Lung (tissue), 12 donors: ENCODE data around the gene ACTN1. TPM values are rescaled to one million over a fixed set of nuclear protein-coding genes. Genes with fewer than 3 reads are reported as not detected.
A peak's percentile ranks its signal among the peaks of the same experiment; 100 is the strongest.

Source experiments
- ATAC-seq: fragments of 200-7000 bp; cut with Tn5 transposase; one replicate; pipeline ENCODE4 v1.9.1; 2020; ENCODE audit warnings: moderate number of reproducible peaks; ENCODE audit not compliant: insufficient read depth, low FRiP score
- DNase-seq, 3 donors: peaks; one replicate each; pipeline ENCODE4 v3.0.0-alpha.2; 2013 to 2017
- H3K27ac ChIP-seq, 2 donors: one replicate each; pipeline ENCODE4 v1.5.1; 2013; ENCODE audit warnings: mild to moderate bottlenecking in 2 of 2, moderate library complexity in 2 of 2, control low read depth in 1 of 2, inconsistent platforms in 1 of 2, low read depth in 1 of 2, low read length in 1 of 2
- H3K27me3 ChIP-seq, 3 donors: one replicate each; pipeline ENCODE4 v1.5.1; 2013; ENCODE audit warnings: low read length in 2 of 3; ENCODE audit not compliant: control insufficient read depth in 3 of 3, insufficient read depth in 3 of 3
- H3K36me3 ChIP-seq, 4 donors: one replicate each; pipeline ENCODE4 v1.5.1; 2013; ENCODE audit warnings: low read length in 4 of 4, mild to moderate bottlenecking in 1 of 4, moderate library complexity in 1 of 4; ENCODE audit not compliant: control insufficient read depth in 4 of 4, insufficient read depth in 4 of 4
- H3K4me1 ChIP-seq, 5 donors: one replicate each; pipeline ENCODE4 v1.5.1; 2013; ENCODE audit warnings: low read length in 5 of 5, mild to moderate bottlenecking in 2 of 5, moderate library complexity in 1 of 5; ENCODE audit not compliant: control insufficient read depth in 5 of 5, insufficient read depth in 5 of 5
- H3K4me3 ChIP-seq: one replicate; pipeline ENCODE4 v1.5.1; 2013; ENCODE audit warnings: mild to moderate bottlenecking, control low read depth, moderate library complexity
- H3K9ac ChIP-seq, 2 donors: one replicate each; pipeline ENCODE4 v1.5.1; 2013; ENCODE audit warnings: low read length in 2 of 2, control low read depth in 1 of 2; ENCODE audit not compliant: insufficient read depth in 1 of 2
- H3K9me3 ChIP-seq, 4 donors: one replicate each; pipeline ENCODE4 v1.5.1; 2013; ENCODE audit warnings: low read length in 3 of 4, mild to moderate bottlenecking in 1 of 4, moderate library complexity in 1 of 4; ENCODE audit not compliant: control insufficient read depth in 4 of 4, insufficient read depth in 3 of 4
- WGBS, 2 donors: extraction: QIAGEN DNeasy Blood & Tissue Kit; methylation state at CpG; one replicate each; pipeline ENCODE4 v1.1.7; 2013; 5-methylcytosine and 5-hydroxymethylcytosine counted together
- polyA plus RNA-seq, 2 donors: library from polyadenylated mRNA; stranded (reverse); fragments of 200-250 nt; gene quantifications; one replicate each; pipeline ENCODE4 v1.2.1, GENCODE V29; 2013
- total RNA-seq, 2 donors: library from RNA; depleted of rRNA in 1 of 2; stranded (reverse); fragments of >200 nt in 1 of 2; gene quantifications; one replicate each; pipeline ENCODE4 v1.2.1, GENCODE V29; 2014 to 2021
- TF ChIP-seq, protein P1 (sequence below): IDR thresholded peaks from 2 replicates; pipeline ENCODE4 v1.5.1; 2012; ENCODE audit warnings: mild to moderate bottlenecking; ENCODE audit errors: control extremely low read depth, extremely low read depth
- donor health status: control.
- donor health status: control.
- donor health status: Bipolar disorder and iron deficiency.
- donor health status: healthy.
- donor health status: DM: yes; HTN: yes; CAD: no.

The ACTN1 gene
- total and polyA plus RNA-seq, 4 donors, result 40.9 to 168 (median 117) TPM

DNA sequence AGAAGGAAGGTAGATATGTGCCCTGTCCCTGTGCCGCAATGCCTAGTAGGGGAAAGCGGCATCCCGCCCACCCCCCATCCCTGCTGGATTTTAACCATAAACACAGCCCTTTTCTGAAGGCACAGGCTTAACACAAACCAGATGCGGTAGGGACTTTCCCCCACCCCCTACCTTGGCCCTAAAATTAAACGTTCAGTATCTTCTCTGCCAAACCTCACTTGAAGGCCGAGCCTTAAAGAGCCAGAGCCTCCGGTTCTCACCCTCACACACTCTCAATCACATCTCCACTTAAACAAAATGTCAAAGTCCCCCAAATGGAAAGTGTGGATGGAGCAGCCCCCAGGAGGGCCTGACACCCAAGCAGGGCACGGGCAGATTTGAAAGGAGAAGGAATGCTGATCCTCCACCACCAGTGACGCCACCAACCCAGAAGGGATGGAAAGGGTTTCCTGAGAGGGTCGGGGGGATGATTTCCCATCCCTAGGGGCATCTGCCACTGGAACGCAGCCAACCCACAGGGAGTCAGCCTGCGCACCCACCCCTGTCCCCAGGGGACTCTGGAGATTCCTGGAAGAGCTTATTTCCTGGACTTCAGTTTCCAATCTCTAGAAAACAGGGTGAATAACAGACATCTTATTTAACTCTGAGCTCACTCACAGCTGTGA is 26.4 kb downstream of the ACTN1 start:
- peaks cover 0 to 1% (median 0%) of the 10 kb centered on the region in 4 donors for H3K36me3 ChIP-seq
- peak overlapping the region; percentile 64 to 75 for H3K27ac ChIP-seq
- no peaks in the 10 kb centered on the region for H3K27me3 ChIP-seq
- TF ChIP-seq, protein P1, sequence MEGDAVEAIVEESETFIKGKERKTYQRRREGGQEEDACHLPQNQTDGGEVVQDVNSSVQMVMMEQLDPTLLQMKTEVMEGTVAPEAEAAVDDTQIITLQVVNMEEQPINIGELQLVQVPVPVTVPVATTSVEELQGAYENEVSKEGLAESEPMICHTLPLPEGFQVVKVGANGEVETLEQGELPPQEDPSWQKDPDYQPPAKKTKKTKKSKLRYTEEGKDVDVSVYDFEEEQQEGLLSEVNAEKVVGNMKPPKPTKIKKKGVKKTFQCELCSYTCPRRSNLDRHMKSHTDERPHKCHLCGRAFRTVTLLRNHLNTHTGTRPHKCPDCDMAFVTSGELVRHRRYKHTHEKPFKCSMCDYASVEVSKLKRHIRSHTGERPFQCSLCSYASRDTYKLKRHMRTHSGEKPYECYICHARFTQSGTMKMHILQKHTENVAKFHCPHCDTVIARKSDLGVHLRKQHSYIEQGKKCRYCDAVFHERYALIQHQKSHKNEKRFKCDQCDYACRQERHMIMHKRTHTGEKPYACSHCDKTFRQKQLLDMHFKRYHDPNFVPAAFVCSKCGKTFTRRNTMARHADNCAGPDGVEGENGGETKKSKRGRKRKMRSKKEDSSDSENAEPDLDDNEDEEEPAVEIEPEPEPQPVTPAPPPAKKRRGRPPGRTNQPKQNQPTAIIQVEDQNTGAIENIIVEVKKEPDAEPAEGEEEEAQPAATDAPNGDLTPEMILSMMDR, result no peak
- no peak overlapping the region for H3K4me3 ChIP-seq
- WGBS, 2 donors, result 62 to 63% methylated on average over 12 of the region's 12 CpGs
- DNase-seq (peak; percentile 94 to 99 (median 99)), ATAC-seq (no peak)
- no peaks in the 10 kb centered on the region for H3K9me3 ChIP-seq
- H3K9ac ChIP-seq, result no peak overlapping the region
- H3K4me1 ChIP-seq, result peaks cover 28 to 77% (median 52%) of the 10 kb centered on the region in 5 donors

DNA sequence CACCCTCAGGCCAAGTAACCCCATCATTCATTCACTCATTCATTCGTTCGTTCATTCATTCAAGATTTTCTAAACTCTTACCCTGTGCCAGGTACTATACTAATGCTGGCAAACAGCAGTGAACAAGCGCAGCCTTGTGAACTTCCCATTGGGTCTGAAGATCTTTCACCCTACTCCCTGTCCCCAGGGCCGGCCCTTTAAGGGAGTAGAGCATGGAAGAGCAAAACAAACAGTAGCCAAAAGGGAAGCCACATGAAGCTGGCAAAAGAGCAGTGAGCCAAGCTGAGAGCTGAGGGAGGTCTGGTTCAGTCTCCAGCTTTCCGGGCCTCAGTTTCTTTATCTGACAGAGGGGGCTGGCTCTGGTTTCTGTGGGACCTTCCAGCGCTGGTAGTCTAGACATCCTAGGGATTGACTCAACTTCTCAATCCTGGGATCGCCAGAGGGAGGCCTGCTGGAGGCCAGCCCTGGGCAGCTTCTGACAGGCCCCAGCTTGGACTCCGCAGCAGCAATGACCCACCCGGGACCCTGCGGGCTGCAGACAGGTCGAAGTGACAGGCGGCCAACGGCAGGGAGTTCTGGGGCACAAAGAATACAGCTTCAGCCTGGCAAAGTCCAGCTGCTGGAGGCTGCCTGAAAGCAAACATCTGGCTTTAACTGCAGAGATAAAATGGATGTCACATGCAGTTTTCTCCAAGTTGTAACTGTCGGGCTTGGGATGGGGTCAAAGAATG is 27.1 kb downstream of the ACTN1 start:
- no peak overlapping the region for H3K4me3 ChIP-seq
- no peaks in the 10 kb centered on the region for H3K36me3 ChIP-seq
- TF ChIP-seq, protein P1, result no peak
- peak overlapping the region; percentile 58 to 88 for H3K27ac ChIP-seq
- peaks cover 28 to 77% (median 56%) of the 10 kb centered on the region in 5 donors for H3K4me1 ChIP-seq
- 78 to 87% methylated on average over 14 of the region's 14 CpGs for WGBS, 2 donors
- no peaks in the 10 kb centered on the region for H3K27me3 ChIP-seq
- H3K9ac ChIP-seq, result no peak overlapping the region
- peak in 2 of 3 donors; percentile 89 to 94 for DNase-seq
- no peaks in the 10 kb centered on the region for H3K9me3 ChIP-seq
- no peak for ATAC-seq

DNA sequence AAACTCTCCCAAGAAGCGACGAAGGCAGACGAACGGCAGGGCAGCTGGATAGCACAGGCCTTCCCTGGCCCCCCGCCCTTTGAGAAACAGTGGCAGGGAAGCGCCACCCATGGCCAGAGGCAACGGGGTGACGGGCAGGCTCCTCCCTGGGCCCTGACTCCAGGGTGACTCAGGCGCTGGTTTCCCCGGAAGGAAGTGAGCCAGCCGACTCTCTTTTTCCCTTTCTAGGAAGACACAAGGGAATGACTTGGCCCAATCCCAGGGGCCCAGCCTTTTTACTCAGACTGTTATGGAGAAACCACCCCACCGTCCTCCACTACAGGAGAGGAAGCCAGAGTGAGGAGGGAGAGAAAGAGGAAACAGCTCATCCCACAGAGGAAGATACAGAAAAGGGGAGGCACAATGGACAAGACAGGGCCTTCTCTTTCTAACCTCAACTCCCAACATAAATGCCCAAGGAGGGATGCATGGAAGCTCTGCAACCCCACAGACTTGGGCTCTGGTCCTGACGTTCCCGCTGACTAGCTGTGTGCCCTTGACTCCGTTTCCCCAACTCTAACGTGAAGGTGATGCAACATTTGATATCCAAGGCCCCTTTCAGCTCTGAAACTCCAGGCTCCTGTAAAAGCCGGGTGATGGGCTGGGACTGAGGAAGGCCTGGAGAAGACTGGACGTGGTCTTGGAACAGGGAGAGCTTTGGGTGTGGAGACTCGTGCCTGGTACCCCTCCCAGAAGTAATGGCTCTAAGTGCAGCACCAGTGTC is 27.9 kb downstream of the ACTN1 start:
- 45 to 58% methylated on average over 19 of the region's 19 CpGs for WGBS, 2 donors
- Histone ChIP-seq H3K9me3 (no peaks in the 10 kb centered on the region), H3K27ac (peak overlapping the region; percentile 71 to 88), H3K4me1 (peaks cover 28 to 80% (median 51%) of the 10 kb centered on the region in 5 donors), H3K4me3 (no peak overlapping the region), H3K36me3 (no peaks in the 10 kb centered on the region), H3K9ac (no peak overlapping the region), H3K27me3 (no peaks in the 10 kb centered on the region)
- peak; percentile 87 for ATAC-seq
- peak in 2 of 3 donors; percentile 65 to 70 for DNase-seq
- TF ChIP-seq, protein P1, result no peak
